Endothelial cell of umbilical vein (primary cell): ENCODE data around the gene FAM222A.

Experiments used
- EZH2 ChIP-seq: IDR thresholded peaks from 2 replicates; pipeline ENCODE4 v1.6.1; 2012; ENCODE audit warnings: borderline replicate concordance, low read depth, mild to moderate bottlenecking, moderate library complexity, low read length, inconsistent platforms; ENCODE audit not compliant: severe bottlenecking
- JUN ChIP-seq: IDR thresholded peaks from 2 replicates; pipeline ENCODE4 v1.6.1; 2011; ENCODE audit warnings: borderline replicate concordance, low read depth; ENCODE audit not compliant: insufficient read length, insufficient read depth
- POLR2A ChIP-seq: IDR thresholded peaks from 2 replicates; pipeline ENCODE4 v1.6.1; 2012; ENCODE audit warnings: low read depth, mild to moderate bottlenecking, control low read depth, low read length
- POLR2AphosphoS5 ChIP-seq: IDR thresholded peaks from 2 replicates; pipeline ENCODE4 v1.6.1; 2012; ENCODE audit warnings: low read depth, mild to moderate bottlenecking, control low read depth, low read length, moderate library complexity; ENCODE audit not compliant: insufficient read depth
- TF ChIP-seq, protein P1 (sequence below), 2 donors: IDR thresholded peaks; 1 replicate in 1 of 2; 2 replicates in 1 of 2; pipeline ENCODE4 v1.5.1; 2011; ENCODE audit warnings: low read length in 2 of 2, mild to moderate bottlenecking in 2 of 2, moderate library complexity in 2 of 2, control low read depth in 1 of 2, inconsistent platforms in 1 of 2, low read depth in 1 of 2; ENCODE audit not compliant: insufficient read depth in 1 of 2; ENCODE audit errors: extremely low read depth in 1 of 2

DNA sequence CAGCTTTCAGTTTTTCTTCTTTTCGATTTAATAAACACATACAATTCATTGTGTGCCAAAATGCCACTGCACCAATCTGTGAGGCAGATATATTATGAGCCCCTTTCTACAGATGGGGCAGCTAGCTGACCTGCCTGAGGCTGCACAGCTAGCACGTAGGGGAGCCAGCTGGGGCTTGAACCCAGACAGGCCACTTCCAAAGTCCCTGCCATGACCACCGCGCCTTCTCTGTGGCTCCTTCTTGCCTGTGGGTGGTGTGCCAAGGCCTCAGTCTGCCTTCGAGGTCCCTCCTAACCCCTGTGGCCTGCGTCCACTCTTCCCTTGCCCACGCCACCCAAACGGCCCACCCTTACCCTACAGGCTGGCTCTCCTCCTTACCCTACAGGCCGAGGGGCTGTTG is 16.2 kb downstream of the FAM222A start:
- no peak for TF ChIP-seq POLR2AphosphoS5
- TF ChIP-seq POLR2A = no peak
- TF ChIP-seq JUN = no peak
- TF ChIP-seq, protein P1, sequence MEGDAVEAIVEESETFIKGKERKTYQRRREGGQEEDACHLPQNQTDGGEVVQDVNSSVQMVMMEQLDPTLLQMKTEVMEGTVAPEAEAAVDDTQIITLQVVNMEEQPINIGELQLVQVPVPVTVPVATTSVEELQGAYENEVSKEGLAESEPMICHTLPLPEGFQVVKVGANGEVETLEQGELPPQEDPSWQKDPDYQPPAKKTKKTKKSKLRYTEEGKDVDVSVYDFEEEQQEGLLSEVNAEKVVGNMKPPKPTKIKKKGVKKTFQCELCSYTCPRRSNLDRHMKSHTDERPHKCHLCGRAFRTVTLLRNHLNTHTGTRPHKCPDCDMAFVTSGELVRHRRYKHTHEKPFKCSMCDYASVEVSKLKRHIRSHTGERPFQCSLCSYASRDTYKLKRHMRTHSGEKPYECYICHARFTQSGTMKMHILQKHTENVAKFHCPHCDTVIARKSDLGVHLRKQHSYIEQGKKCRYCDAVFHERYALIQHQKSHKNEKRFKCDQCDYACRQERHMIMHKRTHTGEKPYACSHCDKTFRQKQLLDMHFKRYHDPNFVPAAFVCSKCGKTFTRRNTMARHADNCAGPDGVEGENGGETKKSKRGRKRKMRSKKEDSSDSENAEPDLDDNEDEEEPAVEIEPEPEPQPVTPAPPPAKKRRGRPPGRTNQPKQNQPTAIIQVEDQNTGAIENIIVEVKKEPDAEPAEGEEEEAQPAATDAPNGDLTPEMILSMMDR (IDR thresholded peaks at IDR 0.05; ENCODE audit: extremely low read depth in 1 of 2, insufficient read depth in 1 of 2, low read depth in 1 of 2, low read length in 2 of 2) = no peak
- no peak for TF ChIP-seq EZH2
